Measurements from ENCODE around the gene EP300. TPM values are rescaled to one million over a fixed set of nuclear protein-coding genes. Genes with fewer than 3 reads are reported as not detected.
A peak's percentile ranks its signal among the peaks of the same experiment; 100 is the strongest.
"Not testable (repeated sequence)": the region's sequence is repeated elsewhere in the genome, so short reads cannot be mapped to it uniquely, and the experiment has no call there.

The EP300 gene
- total and polyA plus RNA-seq, 11 donors: 11.4 to 58.0 (median 34.7) TPM

GRCh38 chr22:41106122-41106968 is 14.0 kb downstream of the EP300 start:
- WGBS, 4 donors: 66 to 75% (median 69%) methylated on average over 8 of the region's 8 CpGs
- Histone ChIP-seq H3K36me3 (peaks cover 0 to 30% (median 18%) of the 10 kb centered on the region in 9 donors), H3K27ac (peak overlapping the region in 2 of 12 donors; percentile 9 to 32), H3K4me3 (no peak overlapping the region), H3K9me3 (no peaks in the 10 kb centered on the region), H3K27me3 (no peaks in the 10 kb centered on the region), H3K4me1 (peaks cover 0 to 45% (median 20%) of the 10 kb centered on the region in 12 donors)
- intact Hi-C loops (cut with DNase I): no loop called here
- ATAC-seq (peak in 2 of 4 donors; percentile 9 to 17), DNase-seq (no peak)
- TF ChIP-seq POLR2A (IDR thresholded peaks at IDR 0.05) (no peak), CTCF (IDR thresholded peaks at IDR 0.05) (no peak)

GRCh38 chr22:41106969-41107325 is 14.6 kb downstream of the EP300 start:
- intact Hi-C loops (cut with DNase I); H3K4me3 ChIP-seq; H3K27me3 ChIP-seq; DNase-seq; H3K9me3 ChIP-seq; ATAC-seq: not testable (repeated sequence)
- H3K36me3 ChIP-seq: peaks cover 0 to 30% (median 23%) of the 10 kb centered on the region in 9 donors
- H3K27ac ChIP-seq: peak overlapping the region in 2 of 12 donors; percentile 9 to 32
- H3K4me1 ChIP-seq: peaks cover 0 to 39% (median 16%) of the 10 kb centered on the region in 12 donors
- WGBS, 4 donors: 73 to 78% (median 77%) methylated on average over 9 of the region's 9 CpGs

GRCh38 chr22:41110968-41111367 is 18.6 kb downstream of the EP300 start:
- 78 to 88% (median 82%) methylated on average over 10 of the region's 10 CpGs for WGBS, 4 donors
- Histone ChIP-seq H3K27me3 (no peaks in the 10 kb centered on the region), H3K36me3 (peaks cover 0 to 40% (median 23%) of the 10 kb centered on the region in 9 donors), H3K9me3 (no peaks in the 10 kb centered on the region), H3K4me1 (peaks cover 0 to 34% (median 14%) of the 10 kb centered on the region in 12 donors), H3K4me3 (no peak overlapping the region), H3K27ac (no peak overlapping the region)
- no peak for ATAC-seq
- intact Hi-C loops (cut with DNase I): loop anchor here in 1 of 10 donors (10.0 kb wide), 1 partner anchor 64 kb away; no protein-coding TSS in a partner anchor
- DNase-seq: no peak
- no peak for TF ChIP-seq CTCF (IDR thresholded peaks at IDR 0.05)
- no peak for TF ChIP-seq POLR2A (IDR thresholded peaks at IDR 0.05)

GRCh38 chr22:41116342-41116741 is 23.9 kb downstream of the EP300 start:
- intact Hi-C loops (cut with DNase I): loop anchor here in 2 of 10 donors (5.0 to 10.0 kb wide), 2 partner anchors 36 to 58 kb away; no protein-coding TSS in a partner anchor
- DNase-seq: no peak
- no peak overlapping the region for H3K27ac ChIP-seq
- peaks cover 0 to 4% (median 0%) of the 10 kb centered on the region in 12 donors for H3K9me3 ChIP-seq
- TF ChIP-seq CTCF (IDR thresholded peaks at IDR 0.05) (no peak), POLR2A (IDR thresholded peaks at IDR 0.05) (no peak)
- H3K27me3 ChIP-seq: no peaks in the 10 kb centered on the region
- no peak for ATAC-seq
- peaks cover 0 to 21% (median 12%) of the 10 kb centered on the region in 12 donors for H3K4me1 ChIP-seq
- peaks cover 0 to 68% (median 49%) of the 10 kb centered on the region in 9 donors for H3K36me3 ChIP-seq
- no peak overlapping the region for H3K4me3 ChIP-seq
- 97 to 100% (median 99%) methylated on average over 2 of the region's 2 CpGs for WGBS, 4 donors
